Smooth muscle cell (in vitro differentiated cells): ENCODE data around the gene ZNF584. TPM values are rescaled to one million over a fixed set of nuclear protein-coding genes. Genes with fewer than 3 reads are reported as not detected.
"Not testable (repeated sequence)": the region's sequence is repeated elsewhere in the genome, so short reads cannot be mapped to it uniquely, and the experiment has no call there.

Source experiments
- DNase-seq: peaks from one replicate; lab custom pipeline; 2025; ENCODE audit not compliant: unreplicated experiment; lab: John Stamatoyannopoulos, UW
- H2AFZ ChIP-seq: fragments of 200-600 bp; sonication (generic); 2 replicates; pipeline ENCODE4 v1.6.0; 2016; ENCODE audit warnings: antibody characterized with exemption, low read depth, mild to moderate bottlenecking
- H3F3A ChIP-seq: fragments of 200-600 bp; sonication (generic); 2 replicates; pipeline ENCODE4 v1.6.0; 2017; ENCODE audit warnings: antibody characterized with exemption, low read depth
- H3K27ac ChIP-seq: fragments of 200-600 bp; sonication (generic); 2 replicates; pipeline ENCODE4 v1.5.1; 2016; ENCODE audit warnings: low read depth, mild to moderate bottlenecking
- H3K27me3 ChIP-seq: fragments of 200-600 bp; sonication (generic); 2 replicates; pipeline ENCODE4 v1.6.1; 2016; ENCODE audit warnings: low read depth, mild to moderate bottlenecking
- H3K36me3 ChIP-seq: fragments of 200-600 bp; sonication (generic); 2 replicates; pipeline ENCODE4 v1.5.1; 2016; ENCODE audit warnings: low read depth
- H3K4me1 ChIP-seq: fragments of 200-600 bp; sonication (generic); 2 replicates; pipeline ENCODE4 v1.5.1; 2016; ENCODE audit warnings: low read depth
- H3K4me2 ChIP-seq: fragments of 200-600 bp; sonication (generic); 2 replicates; pipeline ENCODE4 v1.6.0; 2016; ENCODE audit warnings: mild to moderate bottlenecking
- H3K4me3 ChIP-seq: fragments of 200-600 bp; sonication (generic); 2 replicates; pipeline ENCODE4 v1.5.1; 2016; ENCODE audit warnings: mild to moderate bottlenecking
- H3K79me2 ChIP-seq: fragments of 200-600 bp; sonication (generic); 2 replicates; pipeline ENCODE4 v1.6.0; 2016; ENCODE audit warnings: low read depth, mild to moderate bottlenecking
- H3K9ac ChIP-seq: fragments of 200-600 bp; sonication (generic); 2 replicates; pipeline ENCODE4 v1.6.0; 2016; ENCODE audit warnings: low read depth
- H3K9me3 ChIP-seq: fragments of 200-600 bp; sonication (generic); replicated peaks from 2 replicates; pipeline ENCODE4 v1.5.1; 2016; ENCODE audit warnings: low read depth
- H4K20me1 ChIP-seq: fragments of 200-600 bp; sonication (generic); 2 replicates; pipeline ENCODE4 v1.6.0; 2016; ENCODE audit warnings: low read depth
- whole genome bisulfite sequencing: methylation state at CpG from one replicate; pipeline ENCODE4 v1.1.7; 2016; ENCODE audit warnings: low lambda C conversion rate; 5-methylcytosine and 5-hydroxymethylcytosine counted together
- polyA plus RNA-seq: library from polyadenylated mRNA; unstranded; fragments of >200 nt; fragmentation: Nextera tagmentation; extraction: Ambion mirVana; gene quantifications from 2 replicates; pipeline ENCODE4 v1.2.1, GENCODE V29; 2016
- total RNA-seq: library from RNA; depleted of rRNA; stranded (reverse); fragments of >200 nt; gene quantifications from 2 replicates; pipeline ENCODE4 v1.2.3, GENCODE V29; 2014
- TF ChIP-seq, protein P1 (sequence below): fragments of 200-600 bp; sonication (generic); IDR thresholded peaks from 2 replicates; pipeline ENCODE4 v1.5.1; 2017; ENCODE audit warnings: borderline replicate concordance, mild to moderate bottlenecking, antibody characterized with exemption; ENCODE audit not compliant: insufficient read depth, poor library complexity, severe bottlenecking

The ZNF584 gene
- total and polyA plus RNA-seq, 2 experiments from 2014 or later = 5.0 to 12.7 TPM

DNA sequence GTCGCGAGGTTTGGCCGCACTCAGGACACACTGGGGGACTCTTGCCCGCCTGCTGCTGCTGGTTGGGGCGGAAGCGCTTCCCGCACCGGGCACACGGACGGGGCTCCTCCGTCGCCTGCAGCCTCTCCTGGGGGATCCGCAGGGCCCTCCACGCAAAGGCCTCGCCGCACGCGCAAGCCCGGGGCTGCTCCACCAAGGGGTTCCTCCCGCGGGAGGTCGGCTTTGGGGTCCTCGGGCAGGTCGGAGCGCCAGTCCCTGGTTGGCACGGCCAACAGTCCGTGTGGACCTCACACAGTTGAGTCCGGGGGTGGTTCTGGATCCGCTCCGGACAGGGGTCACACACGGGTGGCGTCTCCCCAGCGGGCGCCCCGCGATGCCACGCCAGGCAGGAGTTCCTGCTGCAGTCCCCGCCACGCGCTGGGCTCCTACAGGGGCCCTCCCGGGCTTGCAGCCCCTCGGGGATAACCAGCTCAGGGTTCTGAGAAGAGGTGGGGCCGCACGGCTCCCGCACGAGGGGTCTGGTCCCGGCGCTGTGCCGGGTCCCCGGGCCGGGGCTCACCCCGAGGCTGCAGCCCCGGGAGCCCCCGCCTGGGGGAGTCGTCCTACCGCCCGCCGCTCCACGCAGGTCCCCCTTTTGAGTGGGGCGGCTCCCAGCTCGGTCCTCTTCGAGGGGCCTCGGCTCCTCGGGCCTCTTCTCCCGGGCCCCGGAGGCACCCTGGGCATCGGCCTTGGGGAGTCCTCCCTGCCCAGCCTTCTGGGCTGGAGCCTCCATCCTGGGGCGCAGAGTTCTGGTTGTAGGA, 39.7 kb upstream of the ZNF584 start:
- Histone ChIP-seq H3F3A (no peaks in the 10 kb centered on the region), H3K36me3 (no peaks in the 10 kb centered on the region), H2AFZ (no peak overlapping the region), H3K79me2 (no peaks in the 10 kb centered on the region), H3K4me1 (no peaks in the 10 kb centered on the region), H3K4me2 (no peak overlapping the region), H3K27me3 (no peaks in the 10 kb centered on the region), H3K9ac (no peak overlapping the region), H3K9me3 (no peaks in the 10 kb centered on the region), H3K27ac (no peak overlapping the region), H4K20me1 (no peaks in the 10 kb centered on the region), H3K4me3 (no peak overlapping the region)
- DNase-seq = no peak
- TF ChIP-seq, protein P1, sequence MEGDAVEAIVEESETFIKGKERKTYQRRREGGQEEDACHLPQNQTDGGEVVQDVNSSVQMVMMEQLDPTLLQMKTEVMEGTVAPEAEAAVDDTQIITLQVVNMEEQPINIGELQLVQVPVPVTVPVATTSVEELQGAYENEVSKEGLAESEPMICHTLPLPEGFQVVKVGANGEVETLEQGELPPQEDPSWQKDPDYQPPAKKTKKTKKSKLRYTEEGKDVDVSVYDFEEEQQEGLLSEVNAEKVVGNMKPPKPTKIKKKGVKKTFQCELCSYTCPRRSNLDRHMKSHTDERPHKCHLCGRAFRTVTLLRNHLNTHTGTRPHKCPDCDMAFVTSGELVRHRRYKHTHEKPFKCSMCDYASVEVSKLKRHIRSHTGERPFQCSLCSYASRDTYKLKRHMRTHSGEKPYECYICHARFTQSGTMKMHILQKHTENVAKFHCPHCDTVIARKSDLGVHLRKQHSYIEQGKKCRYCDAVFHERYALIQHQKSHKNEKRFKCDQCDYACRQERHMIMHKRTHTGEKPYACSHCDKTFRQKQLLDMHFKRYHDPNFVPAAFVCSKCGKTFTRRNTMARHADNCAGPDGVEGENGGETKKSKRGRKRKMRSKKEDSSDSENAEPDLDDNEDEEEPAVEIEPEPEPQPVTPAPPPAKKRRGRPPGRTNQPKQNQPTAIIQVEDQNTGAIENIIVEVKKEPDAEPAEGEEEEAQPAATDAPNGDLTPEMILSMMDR = no peak
- 97% methylated on average over 59 of the region's 68 CpGs for WGBS

DNA sequence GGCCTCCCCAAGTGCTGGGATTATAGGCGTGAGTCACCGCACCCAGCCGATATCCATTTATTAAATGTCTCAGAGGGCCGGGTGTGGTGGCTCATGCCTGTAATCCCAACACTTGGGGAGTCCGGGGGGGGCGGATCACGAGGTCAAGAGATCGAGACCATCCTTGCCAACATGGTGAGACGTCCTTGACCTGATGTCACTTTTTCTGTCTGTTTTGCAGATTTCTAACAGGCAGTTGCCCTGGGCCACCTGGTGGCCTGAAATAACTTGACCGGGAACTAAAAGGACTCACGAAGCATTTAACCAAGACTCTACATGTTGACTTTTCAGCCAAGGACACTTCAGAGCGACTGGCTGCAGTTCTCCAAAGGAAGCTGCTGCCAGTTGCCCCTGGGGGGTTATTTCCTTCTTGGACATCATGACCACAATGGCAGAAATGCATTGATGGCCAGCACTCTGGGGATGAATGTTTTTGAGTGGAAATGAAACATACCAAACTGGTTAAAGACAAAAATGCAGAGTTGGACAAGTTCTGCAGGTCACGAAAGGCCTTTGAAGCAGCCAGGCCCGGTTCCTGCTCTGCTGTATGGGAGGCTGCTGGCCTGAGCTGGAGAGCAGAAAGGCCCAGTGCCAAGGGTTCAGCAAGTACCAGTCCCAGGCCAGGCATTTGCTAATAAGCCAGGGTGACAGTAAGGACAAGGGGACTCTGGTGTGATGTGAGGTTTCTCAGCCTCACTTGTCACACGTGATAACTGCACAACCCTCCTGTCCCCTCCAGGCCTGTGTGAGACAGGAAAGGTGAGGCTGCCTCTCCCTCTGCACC, 35.9 kb upstream of the ZNF584 start:
- H3K4me3 ChIP-seq = no peak overlapping the region
- no peaks in the 10 kb centered on the region for H3K79me2 ChIP-seq
- H3K9ac ChIP-seq = no peak overlapping the region
- no peaks in the 10 kb centered on the region for H3K27me3 ChIP-seq
- no peaks in the 10 kb centered on the region for H3F3A ChIP-seq
- TF ChIP-seq, protein P1 = no peak
- H3K9me3 ChIP-seq = no peaks in the 10 kb centered on the region
- no peak for DNase-seq
- no peak overlapping the region for H2AFZ ChIP-seq
- no peak overlapping the region for H3K27ac ChIP-seq
- no peaks in the 10 kb centered on the region for H3K36me3 ChIP-seq
- 76% methylated on average over 15 of the region's 15 CpGs for WGBS
- no peak overlapping the region for H3K4me2 ChIP-seq
- H4K20me1 ChIP-seq = no peaks in the 10 kb centered on the region
- H3K4me1 ChIP-seq = no peaks in the 10 kb centered on the region

DNA sequence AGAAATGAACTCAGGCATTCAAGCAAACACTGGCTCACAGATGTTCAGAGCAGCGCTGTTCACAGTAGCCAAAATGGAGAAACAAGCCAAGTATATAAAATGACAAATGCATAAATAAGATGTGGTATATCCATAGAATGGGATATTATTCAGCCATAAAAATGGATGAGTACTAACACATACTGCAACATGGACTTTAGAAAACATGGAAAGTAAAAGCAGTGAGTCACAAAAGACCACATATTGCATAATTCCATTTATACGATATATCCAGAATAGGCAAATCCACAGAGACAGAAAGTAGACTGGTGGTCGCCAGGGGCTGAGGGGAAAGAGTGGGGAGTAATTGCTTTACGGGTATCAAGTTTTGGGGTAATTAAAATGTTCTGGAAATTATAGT, 34.2 kb upstream of the ZNF584 start:
- Histone ChIP-seq H3K27ac (no peak overlapping the region), H3K36me3 (no peaks in the 10 kb centered on the region), H3K9me3 (no peaks in the 10 kb centered on the region), H3K27me3 (no peaks in the 10 kb centered on the region), H3K4me2 (no peak overlapping the region), H2AFZ (no peak overlapping the region), H3K4me1 (no peaks in the 10 kb centered on the region), H4K20me1 (no peaks in the 10 kb centered on the region), H3F3A (no peaks in the 10 kb centered on the region), H3K4me3 (no peak overlapping the region), H3K9ac (no peak overlapping the region), H3K79me2 (no peaks in the 10 kb centered on the region)
- 93% methylated on average over 4 of the region's 4 CpGs for WGBS
- TF ChIP-seq, protein P1 = no peak
- no peak for DNase-seq

DNA sequence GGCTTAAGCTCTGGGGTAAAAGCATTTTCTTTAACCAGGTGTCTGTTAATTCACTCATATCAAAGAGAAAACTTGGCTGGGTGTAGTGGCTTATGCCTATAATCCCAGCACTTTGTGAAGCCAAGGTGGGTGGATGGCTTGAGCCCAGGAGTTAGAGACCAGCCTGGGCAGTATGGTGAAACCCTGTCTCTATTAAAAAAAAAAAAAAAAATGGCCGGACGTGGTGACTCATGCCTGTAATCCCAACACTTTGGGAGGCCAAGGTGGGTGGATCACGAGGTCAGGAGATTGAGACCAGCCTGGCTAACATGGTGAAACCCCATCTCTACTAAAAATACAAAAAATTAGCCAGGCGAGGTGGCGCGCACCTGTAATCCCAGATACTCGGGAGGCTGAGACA, 31.7 kb upstream of the ZNF584 start:
- not testable (repeated sequence) for H3K27ac ChIP-seq, H3K9ac ChIP-seq, H3K4me3 ChIP-seq, H3K9me3 ChIP-seq, H3K79me2 ChIP-seq, H3K27me3 ChIP-seq, H3K4me2 ChIP-seq, H3K4me1 ChIP-seq, DNase-seq, H3F3A ChIP-seq, H2AFZ ChIP-seq, H4K20me1 ChIP-seq, H3K36me3 ChIP-seq
- 95% methylated on average over 7 of the region's 7 CpGs for WGBS
